ENCODE measurements around the gene GRB2. TPM values are rescaled to one million over a fixed set of nuclear protein-coding genes. Genes with fewer than 3 reads are reported as not detected.

The GRB2 gene
- total RNA-seq, 1 donor from 2014 or later = 61.8 TPM

DNA sequence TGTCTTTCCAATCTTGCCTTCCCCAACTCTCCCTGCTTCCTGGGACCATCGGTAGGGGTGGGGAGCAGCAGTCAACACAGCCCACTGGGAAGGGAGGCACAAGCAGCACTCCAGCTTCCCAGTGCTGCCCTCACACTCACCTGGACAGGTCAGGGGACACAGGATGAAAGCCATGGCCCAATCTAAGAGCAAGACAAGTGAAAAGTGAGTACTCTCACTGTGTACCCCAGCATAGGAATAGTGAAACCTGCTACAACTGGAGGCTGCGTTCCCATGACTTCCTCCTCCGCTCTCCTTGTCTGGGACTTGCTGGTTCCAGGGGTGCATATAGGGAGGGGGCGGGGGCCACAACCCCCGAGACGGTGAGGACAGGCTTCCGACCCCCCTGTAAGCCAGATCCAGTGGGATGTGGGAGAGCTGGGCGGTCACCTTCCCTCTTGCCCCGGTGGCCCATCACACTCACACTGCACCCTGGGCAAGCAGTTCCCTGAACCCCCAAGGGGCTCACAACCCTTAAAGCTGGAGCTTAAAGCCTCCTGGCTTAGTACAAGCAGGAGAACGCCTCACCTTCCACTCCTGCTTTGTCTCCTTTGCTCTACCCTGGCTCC lies 86.8 kb downstream of the GRB2 start:
- TF ChIP-seq, protein P1, sequence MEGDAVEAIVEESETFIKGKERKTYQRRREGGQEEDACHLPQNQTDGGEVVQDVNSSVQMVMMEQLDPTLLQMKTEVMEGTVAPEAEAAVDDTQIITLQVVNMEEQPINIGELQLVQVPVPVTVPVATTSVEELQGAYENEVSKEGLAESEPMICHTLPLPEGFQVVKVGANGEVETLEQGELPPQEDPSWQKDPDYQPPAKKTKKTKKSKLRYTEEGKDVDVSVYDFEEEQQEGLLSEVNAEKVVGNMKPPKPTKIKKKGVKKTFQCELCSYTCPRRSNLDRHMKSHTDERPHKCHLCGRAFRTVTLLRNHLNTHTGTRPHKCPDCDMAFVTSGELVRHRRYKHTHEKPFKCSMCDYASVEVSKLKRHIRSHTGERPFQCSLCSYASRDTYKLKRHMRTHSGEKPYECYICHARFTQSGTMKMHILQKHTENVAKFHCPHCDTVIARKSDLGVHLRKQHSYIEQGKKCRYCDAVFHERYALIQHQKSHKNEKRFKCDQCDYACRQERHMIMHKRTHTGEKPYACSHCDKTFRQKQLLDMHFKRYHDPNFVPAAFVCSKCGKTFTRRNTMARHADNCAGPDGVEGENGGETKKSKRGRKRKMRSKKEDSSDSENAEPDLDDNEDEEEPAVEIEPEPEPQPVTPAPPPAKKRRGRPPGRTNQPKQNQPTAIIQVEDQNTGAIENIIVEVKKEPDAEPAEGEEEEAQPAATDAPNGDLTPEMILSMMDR (IDR thresholded peaks at IDR 0.05; ENCODE audit: unreplicated experiment) = no peak
- DNase-seq (ENCODE audit: low spot score in 2 of 2, unreplicated experiment in 2 of 2) = no peak
- H3K36me3 Mint-ChIP-seq = peaks cover 16% of the 10 kb centered on the region
- no peaks in the 10 kb centered on the region for H3K4me1 Mint-ChIP-seq
- H3K27ac Mint-ChIP-seq = no peak overlapping the region
- H3K4me3 Mint-ChIP-seq = no peak overlapping the region
- H3K9me3 Mint-ChIP-seq = no peaks in the 10 kb centered on the region
- H3K27me3 Mint-ChIP-seq (ENCODE audit: low read depth) = no peaks in the 10 kb centered on the region

DNA sequence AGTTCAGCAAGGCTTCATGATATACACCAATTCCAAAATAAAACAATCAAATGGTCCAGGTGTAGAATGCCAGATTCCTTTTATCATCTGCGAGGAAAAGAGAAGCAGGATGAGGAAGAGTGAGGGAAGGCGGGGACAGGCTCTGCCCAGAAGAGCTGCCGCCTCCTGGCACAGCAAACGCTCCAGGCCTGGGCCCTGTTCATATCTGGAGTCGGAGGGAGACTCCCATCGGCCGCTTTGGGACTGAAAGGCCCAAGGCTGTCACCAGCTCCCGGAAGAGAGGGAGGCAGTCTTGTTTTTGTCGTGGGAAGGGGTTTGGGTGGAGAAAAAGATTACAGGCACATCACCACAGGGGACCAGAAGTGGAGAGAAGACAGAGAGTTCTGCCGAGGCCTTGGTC lies 87.3 kb downstream of the GRB2 start:
- TF ChIP-seq, protein P1 (IDR thresholded peaks at IDR 0.05; ENCODE audit: unreplicated experiment) = no peak
- no peak for DNase-seq (ENCODE audit: low spot score in 2 of 2, unreplicated experiment in 2 of 2)
- no peaks in the 10 kb centered on the region for H3K27me3 Mint-ChIP-seq (ENCODE audit: low read depth)
- peaks cover 16% of the 10 kb centered on the region for H3K36me3 Mint-ChIP-seq
- H3K9me3 Mint-ChIP-seq = no peaks in the 10 kb centered on the region
- no peaks in the 10 kb centered on the region for H3K4me1 Mint-ChIP-seq
- no peak overlapping the region for H3K4me3 Mint-ChIP-seq
- no peak overlapping the region for H3K27ac Mint-ChIP-seq

DNA sequence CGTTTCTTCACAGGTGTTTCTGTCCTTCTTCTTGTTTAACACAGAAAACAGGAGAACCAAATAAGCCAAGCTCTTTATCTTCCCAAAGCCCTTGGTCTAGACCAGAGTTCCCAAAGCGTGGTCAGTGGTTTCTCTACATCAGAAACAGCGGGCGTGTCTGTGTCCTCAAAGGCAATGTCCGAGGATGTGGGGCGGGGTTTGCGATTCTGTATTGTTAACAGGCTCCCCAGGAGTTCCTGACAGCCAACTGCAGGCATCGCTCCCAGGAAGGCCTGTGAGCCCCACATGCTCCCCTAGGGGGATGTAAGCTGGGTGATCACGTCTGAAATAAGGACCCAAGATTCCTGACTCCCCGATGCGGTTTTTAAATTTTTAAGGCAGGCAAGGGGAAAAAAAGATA lies 87.8 kb downstream of the GRB2 start:
- H3K27me3 Mint-ChIP-seq (ENCODE audit: low read depth) = no peaks in the 10 kb centered on the region
- no peaks in the 10 kb centered on the region for H3K9me3 Mint-ChIP-seq
- peaks cover 16% of the 10 kb centered on the region for H3K36me3 Mint-ChIP-seq
- H3K4me3 Mint-ChIP-seq = no peak overlapping the region
- H3K4me1 Mint-ChIP-seq = no peaks in the 10 kb centered on the region
- peak overlapping the region; percentile 6 for H3K27ac Mint-ChIP-seq
- TF ChIP-seq, protein P1 (IDR thresholded peaks at IDR 0.05; ENCODE audit: unreplicated experiment) = no peak
- no peak for DNase-seq (ENCODE audit: low spot score in 2 of 2, unreplicated experiment in 2 of 2)

DNA sequence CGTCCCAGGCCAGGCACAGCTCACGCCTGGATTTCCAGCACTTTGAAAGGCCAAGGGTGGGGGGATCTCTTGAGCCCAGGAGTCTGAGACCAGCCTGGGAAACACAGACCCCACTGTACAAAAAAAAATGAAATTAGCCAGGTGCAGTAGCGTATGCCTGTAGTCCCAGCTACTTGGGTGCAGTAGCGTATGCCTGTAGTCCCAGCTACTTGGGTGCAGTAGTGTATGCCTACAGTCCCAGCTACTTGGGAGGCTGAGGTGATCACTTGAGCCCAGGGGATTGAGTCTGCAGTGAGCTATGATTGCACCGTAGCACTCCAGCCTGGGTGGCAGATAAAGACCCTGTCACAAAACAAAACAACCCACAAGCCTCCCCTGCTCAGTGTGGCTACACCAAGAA lies 89.2 kb downstream of the GRB2 start:
- H3K27ac Mint-ChIP-seq = no peak overlapping the region
- H3K4me1 Mint-ChIP-seq = no peaks in the 10 kb centered on the region
- TF ChIP-seq, protein P1 (IDR thresholded peaks at IDR 0.05; ENCODE audit: unreplicated experiment) = no peak
- DNase-seq (ENCODE audit: low spot score in 2 of 2, unreplicated experiment in 2 of 2) = no peak
- no peak overlapping the region for H3K4me3 Mint-ChIP-seq
- H3K27me3 Mint-ChIP-seq (ENCODE audit: low read depth) = no peaks in the 10 kb centered on the region
- no peaks in the 10 kb centered on the region for H3K9me3 Mint-ChIP-seq
- H3K36me3 Mint-ChIP-seq = peaks cover 10% of the 10 kb centered on the region

DNA sequence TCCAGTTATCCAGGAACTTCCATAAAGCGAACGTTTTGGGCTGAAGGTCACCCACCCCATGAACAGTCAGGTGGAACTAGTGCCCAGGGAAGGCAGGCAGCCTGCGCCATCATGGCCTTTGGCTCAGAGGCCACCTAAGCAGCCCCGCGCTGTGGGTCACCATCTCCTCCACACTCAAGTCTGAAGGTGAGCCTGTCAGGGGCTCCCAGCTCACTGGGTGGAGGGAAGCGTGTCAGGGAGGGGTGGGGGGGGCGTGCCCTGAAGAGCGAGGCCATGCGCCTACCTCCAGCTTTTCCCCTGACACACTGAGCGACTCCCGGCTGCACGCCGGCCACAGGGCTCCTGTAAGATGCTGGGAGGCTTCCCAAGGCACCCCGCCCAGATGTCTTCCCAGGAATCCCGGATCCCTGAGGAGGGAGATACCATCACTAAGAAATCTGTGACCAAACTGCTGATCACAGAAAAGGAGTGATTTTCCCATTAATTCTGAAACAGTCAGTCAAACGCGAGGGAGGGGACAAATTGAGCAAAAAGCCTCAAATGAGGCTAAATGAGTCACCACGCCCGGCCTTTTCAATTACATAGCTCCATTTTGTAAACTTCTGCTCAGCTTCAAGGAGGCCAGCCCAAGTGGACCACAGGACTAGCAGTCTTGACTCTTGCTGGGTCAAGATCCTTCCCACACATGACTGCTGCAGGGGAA lies 89.8 kb downstream of the GRB2 start:
- TF ChIP-seq, protein P1 (IDR thresholded peaks at IDR 0.05; ENCODE audit: unreplicated experiment) = no peak
- DNase-seq (ENCODE audit: low spot score in 2 of 2, unreplicated experiment in 2 of 2) = no peak
- Mint-ChIP-seq H3K27me3 (ENCODE audit: low read depth) (no peaks in the 10 kb centered on the region), H3K27ac (no peak overlapping the region), H3K36me3 (peaks cover 9% of the 10 kb centered on the region), H3K9me3 (no peaks in the 10 kb centered on the region), H3K4me1 (no peaks in the 10 kb centered on the region), H3K4me3 (no peak overlapping the region)

All from mesothelial cell of epicardium (in vitro differentiated cells).